Brain microvascular endothelial cell (primary cell): ENCODE data around the gene KCNQ2.

ENCODE experiments used
- DNase-seq: peaks from one replicate; pipeline ENCODE4 v3.0.0-alpha.2; 2020
- H3K27ac ChIP-seq: fragments of 250-450 bp; sonication (Bioruptor Pico); 2 replicates; pipeline ENCODE4 v1.5.1; 2020; ENCODE audit warnings: mild to moderate bottlenecking, moderate library complexity
- H3K27me3 ChIP-seq: fragments of 250-450 bp; sonication (Bioruptor Pico); replicated peaks from 2 replicates; pipeline ENCODE4 v1.5.1; 2020; ENCODE audit warnings: mild to moderate bottlenecking
- H3K36me3 ChIP-seq: fragments of 250-450 bp; sonication (Bioruptor Pico); replicated peaks from 2 replicates; pipeline ENCODE4 v1.5.1; 2020; ENCODE audit warnings: mild to moderate bottlenecking
- H3K4me3 ChIP-seq: 2 replicates; pipeline ENCODE4 v1.5.1; 2011; ENCODE audit warnings: low read depth, mild to moderate bottlenecking, control low read depth, low read length, moderate library complexity
- in situ Hi-C: cut with HindIII; loops from 2 replicates; pipeline ENCODE4 v1.10.0; 2017; ENCODE audit warnings: low sequenced_read_pairs, low pct_ligation_motif_present
- TF ChIP-seq, protein P1 (sequence below): IDR thresholded peaks from 2 replicates; pipeline ENCODE4 v1.5.1; 2011; ENCODE audit warnings: low read depth, mild to moderate bottlenecking, moderate library complexity, low read length, control low read depth, inconsistent platforms; ENCODE audit errors: missing control alignments

The KCNQ2 gene

DNA sequence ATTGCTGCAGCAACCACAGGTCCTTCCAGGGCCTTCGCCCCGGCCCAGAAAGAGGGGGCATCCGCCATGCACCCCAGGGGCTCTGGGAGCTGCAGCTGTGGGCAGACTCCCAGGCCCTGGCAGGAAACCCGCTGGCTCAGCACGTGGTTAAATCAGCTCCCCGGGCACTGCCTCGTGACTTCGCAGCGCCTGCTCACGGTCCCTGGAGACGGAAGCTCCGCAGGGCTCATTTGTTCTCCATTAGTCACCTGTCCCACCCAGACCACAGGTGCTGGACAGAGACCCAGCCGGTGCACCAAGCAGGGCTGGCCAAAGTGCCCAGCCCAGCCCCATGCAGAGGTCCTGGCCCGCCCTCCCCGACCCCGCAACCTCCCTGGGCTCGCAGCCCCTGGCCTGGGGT, 14.7 kb downstream of the KCNQ2 start:
- TF ChIP-seq, protein P1, sequence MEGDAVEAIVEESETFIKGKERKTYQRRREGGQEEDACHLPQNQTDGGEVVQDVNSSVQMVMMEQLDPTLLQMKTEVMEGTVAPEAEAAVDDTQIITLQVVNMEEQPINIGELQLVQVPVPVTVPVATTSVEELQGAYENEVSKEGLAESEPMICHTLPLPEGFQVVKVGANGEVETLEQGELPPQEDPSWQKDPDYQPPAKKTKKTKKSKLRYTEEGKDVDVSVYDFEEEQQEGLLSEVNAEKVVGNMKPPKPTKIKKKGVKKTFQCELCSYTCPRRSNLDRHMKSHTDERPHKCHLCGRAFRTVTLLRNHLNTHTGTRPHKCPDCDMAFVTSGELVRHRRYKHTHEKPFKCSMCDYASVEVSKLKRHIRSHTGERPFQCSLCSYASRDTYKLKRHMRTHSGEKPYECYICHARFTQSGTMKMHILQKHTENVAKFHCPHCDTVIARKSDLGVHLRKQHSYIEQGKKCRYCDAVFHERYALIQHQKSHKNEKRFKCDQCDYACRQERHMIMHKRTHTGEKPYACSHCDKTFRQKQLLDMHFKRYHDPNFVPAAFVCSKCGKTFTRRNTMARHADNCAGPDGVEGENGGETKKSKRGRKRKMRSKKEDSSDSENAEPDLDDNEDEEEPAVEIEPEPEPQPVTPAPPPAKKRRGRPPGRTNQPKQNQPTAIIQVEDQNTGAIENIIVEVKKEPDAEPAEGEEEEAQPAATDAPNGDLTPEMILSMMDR, result no peak
- in situ Hi-C loops, result no loop called here
- no peak overlapping the region for H3K27ac ChIP-seq
- no peaks in the 10 kb centered on the region for H3K36me3 ChIP-seq
- no peak overlapping the region for H3K4me3 ChIP-seq
- peak; percentile 6 for DNase-seq
- peaks cover 18% of the 10 kb centered on the region for H3K27me3 ChIP-seq

- Histone ChIP-seq H3K27ac (no peak overlapping the region), H3K36me3 (no peaks in the 10 kb centered on the region), H3K4me3 (no peak overlapping the region), H3K27me3 (peaks cover 14% of the 10 kb centered on the region)
- DNase-seq, result no peak
- TF ChIP-seq, protein P1, result no peak
- in situ Hi-C loops, result no loop called here
These were observed 15.8 kb downstream of the KCNQ2 start for GRCh38 chr20:63456429-63457284.

DNA sequence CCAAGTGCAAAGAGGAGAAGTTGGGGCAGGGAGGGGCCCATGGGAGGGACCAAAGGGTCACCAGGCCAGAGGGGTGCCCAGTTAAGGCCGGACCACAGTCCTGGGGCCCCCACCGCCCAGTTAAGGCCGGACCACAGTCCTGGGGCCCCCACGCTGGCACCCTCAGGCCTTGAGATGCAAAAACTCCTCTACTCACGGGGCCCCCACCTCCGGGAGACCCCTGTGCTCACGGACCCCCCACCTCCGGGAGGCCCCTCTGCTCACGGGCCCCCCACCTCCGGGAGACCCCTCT, 16.9 kb downstream of the KCNQ2 start:
- in situ Hi-C loops, result no loop called here
- no peak overlapping the region for H3K4me3 ChIP-seq
- no peaks in the 10 kb centered on the region for H3K36me3 ChIP-seq
- DNase-seq, result no peak
- peaks cover 14% of the 10 kb centered on the region for H3K27me3 ChIP-seq
- no peak overlapping the region for H3K27ac ChIP-seq
- TF ChIP-seq, protein P1, result no peak

GRCh38 chr20:63454731-63455567, 17.5 kb downstream of the KCNQ2 start:
- TF ChIP-seq, protein P1, result no peak
- Histone ChIP-seq H3K4me3 (no peak overlapping the region), H3K36me3 (no peaks in the 10 kb centered on the region), H3K27ac (no peak overlapping the region), H3K27me3 (peaks cover 14% of the 10 kb centered on the region)
- in situ Hi-C loops, result no loop called here
- no peak for DNase-seq

DNA sequence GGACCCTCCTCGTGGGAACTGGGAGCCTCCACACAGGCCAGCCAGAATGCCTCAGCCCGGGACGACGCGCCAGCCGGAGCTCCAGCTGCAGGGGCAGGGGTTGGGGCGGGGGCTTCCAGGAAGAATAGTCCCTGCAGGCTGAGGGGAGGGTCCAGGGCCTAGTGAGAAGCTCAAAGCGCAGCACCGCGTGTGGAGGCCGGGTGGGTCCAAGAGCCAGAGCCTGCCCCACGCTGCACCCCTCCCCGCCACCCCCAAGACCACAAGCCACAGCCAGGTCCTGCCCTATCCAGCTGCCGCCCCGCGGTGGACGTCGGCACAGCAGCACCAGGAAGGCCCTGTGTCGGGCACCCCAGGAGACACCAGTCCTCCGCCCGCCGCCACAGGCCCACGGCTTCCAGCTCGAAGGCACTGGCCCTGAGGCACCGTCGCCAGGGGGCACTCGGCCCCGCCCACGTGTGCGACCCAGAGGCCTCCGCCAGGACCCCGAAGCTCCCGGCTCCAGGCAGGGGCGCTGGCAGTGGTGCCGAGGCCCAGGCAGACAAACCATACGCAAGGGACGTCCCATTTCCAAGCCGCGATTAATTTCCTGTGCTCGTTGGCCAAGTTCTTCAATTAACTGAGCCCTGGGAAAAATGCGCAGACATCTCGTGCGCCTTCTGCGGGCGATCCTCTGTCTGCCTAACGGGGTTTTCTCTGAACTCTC, 19.5 kb downstream of the KCNQ2 start:
- Histone ChIP-seq H3K36me3 (no peaks in the 10 kb centered on the region), H3K27ac (no peak overlapping the region), H3K27me3 (peaks cover 16% of the 10 kb centered on the region), H3K4me3 (no peak overlapping the region)
- no peak for DNase-seq
- TF ChIP-seq, protein P1, result peak; percentile 18
- in situ Hi-C loops, result no loop called here
